DOHH2 (cell line): ENCODE measurements around the gene AKT1S1.

Source experiments
- CTCF ChIP-seq: fragments of 200-600 bp; sonication (generic); IDR thresholded peaks from one replicate; pipeline ENCODE4 v1.5.1; 2014; ENCODE audit warnings: antibody characterized with exemption, mild to moderate bottlenecking, low read depth, low read length; ENCODE audit not compliant: poor library complexity, severe bottlenecking
- EZH2phosphoT487 ChIP-seq: fragments of 200-600 bp; sonication (generic); IDR thresholded peaks from 2 replicates; pipeline ENCODE4 v1.6.1; 2017; ENCODE audit warnings: borderline replicate concordance, mild to moderate bottlenecking, antibody characterized with exemption, low read length, moderate library complexity, mixed read lengths

GRCh38 chr19:49846408-49846807, 30.7 kb downstream of the AKT1S1 start:
- TF ChIP-seq CTCF (no peak), EZH2phosphoT487 (no peak)
